Stimulated activated naive CD8-positive, alpha-beta T cell treated with anti-CD3 and anti-CD28 coated beads, Interleukin-15, Interleukin-2, amounts not matched to agents 100 U/mL and 50 U/mL, for 24 hours (primary cell): ENCODE data around the gene NRSN2.
"Not testable (repeated sequence)": the region's sequence is repeated elsewhere in the genome, so short reads cannot be mapped to it uniquely, and the experiment has no call there.

Experiments
- ATAC-seq: fragments of 150-1000 bp; cut with Tn5 transposase; one replicate; pipeline ENCODE4 v1.10.0; 2021
- DNase-seq: peaks from one replicate; pipeline ENCODE4 v3.0.0; 2021

Gene NRSN2

GRCh38 chr20:375265-375889, 28.5 kb downstream of the NRSN2 start:
- DNase-seq (no peak), ATAC-seq (no peak)

DNA sequence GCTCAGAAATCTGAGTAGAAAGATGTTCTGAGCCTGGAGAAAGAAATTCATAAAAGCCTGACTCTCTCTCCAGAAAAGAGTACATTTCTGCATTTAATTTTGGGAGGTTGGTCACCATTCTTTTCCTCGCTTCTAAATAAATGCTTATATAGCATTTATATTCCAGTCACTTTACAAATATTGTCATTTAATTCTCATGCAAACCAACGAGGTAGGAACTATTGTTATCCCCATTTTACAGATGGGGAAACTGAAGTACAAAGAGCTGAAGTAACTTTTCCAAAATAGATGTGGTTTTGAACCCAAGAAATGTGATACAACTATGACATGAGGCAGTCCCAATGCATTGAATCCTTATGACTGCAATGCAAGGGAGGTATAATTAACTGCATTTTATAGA, 29.2 kb downstream of the NRSN2 start:
- ATAC-seq: no peak
- no peak for DNase-seq

- no peak for DNase-seq
These were observed 29.8 kb downstream of the NRSN2 start for GRCh38 chr20:376750-377149.

DNA sequence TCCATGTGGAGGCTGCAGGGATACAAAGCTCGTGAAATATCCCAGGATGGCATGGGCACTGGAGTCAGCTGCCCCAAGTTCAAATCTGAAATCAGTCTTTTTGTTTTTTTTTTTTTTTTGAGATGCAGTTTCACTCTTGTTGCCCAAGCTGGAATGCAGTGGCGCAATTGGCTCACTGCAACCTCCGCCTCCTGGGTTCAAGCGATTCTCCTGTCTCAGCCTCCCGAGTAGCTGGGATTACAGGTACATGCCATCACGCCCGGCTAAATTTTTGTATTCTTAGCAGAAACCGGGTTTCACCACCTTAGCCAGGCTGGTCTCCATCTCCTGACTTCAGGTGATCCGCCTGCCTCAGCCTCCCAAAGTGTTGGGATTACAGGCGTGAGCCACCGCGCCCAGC, 30.7 kb downstream of the NRSN2 start:
- not testable (repeated sequence) for DNase-seq, ATAC-seq

More at GRCh38 chr20:376750-377149, 29.8 kb downstream of the NRSN2 start:
- no peak for ATAC-seq

DNA sequence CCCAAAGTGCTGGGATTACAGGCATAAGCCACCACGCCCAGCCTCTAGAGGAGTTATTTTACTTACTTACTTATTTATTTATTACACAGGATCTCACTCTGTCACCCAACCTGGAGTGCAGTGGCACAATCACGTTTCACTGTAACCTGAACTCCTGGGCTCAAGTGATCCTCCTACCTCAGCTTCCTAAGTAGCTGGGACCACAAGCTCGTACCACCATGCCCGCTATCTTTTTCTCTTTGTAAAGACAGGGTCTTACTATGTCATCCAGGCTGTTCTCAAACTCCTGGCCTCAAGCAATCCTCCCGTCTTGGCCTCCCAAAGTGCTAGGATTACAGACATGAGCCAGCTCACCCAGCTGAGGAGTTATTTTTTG, 32.0 kb downstream of the NRSN2 start:
- ATAC-seq (no peak), DNase-seq (no peak)

- ATAC-seq: peak; percentile 68
- peak; percentile 80 for DNase-seq
These were observed 34.1 kb downstream of the NRSN2 start for GRCh38 chr20:380763-381580.

DNA sequence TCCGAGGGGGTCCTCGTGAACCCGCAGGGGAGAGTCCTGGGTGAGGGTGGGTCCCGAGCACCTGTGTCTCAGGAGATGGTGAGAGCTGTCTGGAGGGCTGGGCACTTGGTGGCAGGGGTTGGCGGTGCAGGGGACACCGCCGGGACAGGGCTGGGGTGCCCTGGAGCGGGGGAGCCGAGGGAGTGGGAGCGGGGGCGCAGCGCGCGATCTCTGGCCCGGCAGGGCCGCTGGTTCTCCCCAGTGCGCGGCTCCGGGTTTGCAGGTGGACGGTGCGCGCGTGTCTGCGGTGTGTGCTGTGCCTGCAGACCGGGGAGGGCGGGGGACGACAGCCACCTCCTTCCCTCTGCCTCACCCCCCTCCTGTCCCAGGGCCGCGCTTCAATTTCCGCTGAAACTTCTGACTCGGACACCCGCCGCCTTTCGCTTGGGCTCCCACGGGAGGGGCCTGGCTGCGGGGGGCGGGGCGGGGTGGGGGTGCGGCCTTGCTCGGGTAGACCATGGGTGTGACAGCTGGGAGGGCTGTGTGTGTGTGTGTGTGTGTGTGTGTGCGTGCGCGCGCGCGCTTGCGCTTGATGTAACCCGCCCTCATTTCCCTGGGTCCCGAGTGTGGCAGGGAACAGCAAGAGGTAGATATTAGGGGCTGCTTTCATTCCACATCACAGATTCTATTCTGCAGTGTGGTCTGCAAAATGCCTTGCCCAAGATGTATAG, 34.8 kb downstream of the NRSN2 start:
- peak; percentile 81 for DNase-seq
- ATAC-seq: peak; percentile 73

- ATAC-seq: peak; percentile 1
These were observed 35.6 kb downstream of the NRSN2 start for GRCh38 chr20:382291-383115.

DNA sequence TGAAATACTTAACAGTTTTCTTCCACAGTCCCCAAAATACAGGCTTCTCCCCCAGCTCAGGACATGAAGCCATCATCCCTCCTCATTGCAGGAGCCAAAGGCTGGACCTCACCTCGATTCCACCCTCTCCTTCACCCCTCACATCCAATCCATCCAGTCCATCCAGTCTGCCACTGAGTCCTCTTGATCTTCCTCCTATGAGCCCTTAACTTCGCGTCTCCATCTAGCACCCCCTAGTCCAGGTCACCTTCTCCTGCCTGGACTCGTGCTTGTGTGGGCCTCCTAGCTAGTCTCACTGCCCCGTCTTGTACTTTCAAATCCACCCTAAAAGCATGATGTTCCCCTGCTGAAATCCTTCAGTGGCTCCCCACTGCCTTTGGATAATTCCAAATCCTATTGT, 37.0 kb downstream of the NRSN2 start:
- no peak for DNase-seq

More at GRCh38 chr20:382291-383115, 35.6 kb downstream of the NRSN2 start:
- no peak for DNase-seq

DNA sequence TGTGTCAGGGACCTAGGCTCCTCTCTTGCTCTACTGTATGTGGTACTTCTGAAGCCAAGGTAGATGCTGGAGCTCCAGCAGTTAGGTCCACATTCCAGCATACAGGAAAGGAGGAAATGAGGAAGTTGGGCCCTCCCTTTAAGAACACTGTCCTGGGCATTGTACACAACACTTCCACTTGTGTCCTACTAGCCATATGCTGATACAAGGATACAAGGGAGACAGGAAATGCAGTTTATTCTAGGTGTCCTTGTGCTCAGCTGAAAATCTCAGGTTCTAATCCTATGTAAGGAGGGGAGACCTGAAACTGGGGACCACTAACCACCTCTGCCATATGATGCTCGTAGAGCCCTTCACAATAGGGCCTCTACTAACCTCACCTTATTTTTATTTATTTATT, 37.8 kb downstream of the NRSN2 start:
- DNase-seq (no peak), ATAC-seq (no peak)

More for the DNA sequence above, 37.0 kb downstream of the NRSN2 start:
- no peak for ATAC-seq

- ATAC-seq: no peak
These were observed 38.5 kb downstream of the NRSN2 start for GRCh38 chr20:385448-385847.

DNA sequence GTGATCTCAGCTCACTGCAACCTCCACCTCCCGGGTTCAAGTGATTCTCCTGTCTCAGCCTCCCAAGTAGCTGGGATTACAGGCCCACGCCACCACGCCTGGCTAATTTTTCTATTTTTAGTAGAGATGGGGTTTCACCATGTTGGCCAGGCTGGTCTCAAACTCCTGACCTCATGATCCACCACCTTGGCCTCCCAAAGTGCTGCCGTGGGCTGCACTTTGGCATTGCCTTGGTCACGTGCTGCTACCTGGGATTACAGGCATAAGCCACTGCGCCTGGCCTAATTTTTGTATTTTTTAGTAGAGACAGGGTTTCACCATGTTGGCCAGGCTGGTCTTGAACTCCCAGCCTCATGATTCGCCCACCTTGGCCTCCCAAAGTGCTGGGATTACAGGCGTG, 39.7 kb downstream of the NRSN2 start:
- not testable (repeated sequence) for ATAC-seq, DNase-seq

More at GRCh38 chr20:385448-385847, 38.5 kb downstream of the NRSN2 start:
- DNase-seq: no peak

DNA sequence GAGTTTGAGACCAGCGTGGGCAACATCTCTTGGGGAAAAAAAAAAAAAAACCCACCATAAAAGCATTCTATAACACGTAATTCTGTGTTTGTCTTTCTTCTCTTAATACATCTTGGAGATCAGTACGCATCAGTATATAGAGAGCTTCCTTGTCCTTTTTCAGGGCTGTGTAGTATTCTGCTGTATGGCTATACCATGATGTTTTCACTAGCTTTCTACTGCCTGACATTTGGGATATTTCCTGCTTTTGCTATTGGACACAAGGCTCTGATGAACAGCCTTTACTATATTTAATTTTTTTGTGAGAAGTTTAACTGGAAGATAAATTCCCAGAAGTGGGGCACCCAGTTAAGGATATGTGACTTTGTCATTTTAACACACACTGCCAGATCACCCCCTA, 40.6 kb downstream of the NRSN2 start:
- ATAC-seq: no peak
- DNase-seq: no peak

DNA sequence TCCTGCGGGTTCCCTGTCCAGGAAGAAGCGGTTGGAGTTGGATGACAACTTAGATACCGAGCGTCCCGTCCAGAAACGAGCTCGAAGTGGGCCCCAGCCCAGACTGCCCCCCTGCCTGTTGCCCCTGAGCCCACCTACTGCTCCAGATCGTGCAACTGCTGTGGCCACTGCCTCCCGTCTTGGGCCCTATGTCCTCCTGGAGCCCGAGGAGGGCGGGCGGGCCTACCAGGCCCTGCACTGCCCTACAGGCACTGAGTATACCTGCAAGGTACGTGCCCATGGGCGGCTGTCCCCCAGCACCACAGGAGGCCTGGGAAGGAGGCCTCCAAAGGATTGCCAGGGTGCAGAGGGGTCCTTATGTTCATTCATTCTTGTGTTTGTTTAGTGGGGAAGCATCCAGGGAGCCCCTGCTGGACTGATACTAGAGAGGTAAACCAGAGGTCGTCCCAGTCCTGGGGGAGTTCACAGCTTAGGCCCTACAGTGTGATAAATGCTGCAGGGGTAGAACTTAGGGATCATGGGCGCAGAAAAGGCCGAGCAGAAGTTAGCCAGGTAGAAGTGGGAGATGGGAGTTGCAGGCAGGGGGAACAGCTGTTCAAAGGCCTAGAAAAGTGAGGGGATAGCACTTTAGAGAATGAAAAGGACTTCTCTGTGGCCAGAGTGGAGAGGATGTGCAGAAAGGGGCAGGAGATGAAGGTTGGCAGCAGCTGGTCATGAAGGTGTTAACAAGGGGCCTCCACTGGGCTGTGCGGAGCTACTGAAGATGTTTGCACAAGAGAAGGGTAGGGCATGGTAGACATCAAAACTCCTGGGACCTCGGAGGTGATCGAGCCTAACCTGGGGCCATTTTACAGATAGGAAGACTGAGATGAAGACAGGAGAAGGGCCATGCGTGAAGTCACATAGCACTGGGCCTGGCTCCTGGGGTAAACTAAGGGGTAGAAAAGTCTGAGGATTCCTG, 41.4 kb downstream of the NRSN2 start:
- DNase-seq: no peak
- ATAC-seq: no peak

GRCh38 chr20:389220-389619, 42.3 kb downstream of the NRSN2 start:
- DNase-seq (no peak), ATAC-seq (no peak)

GRCh38 chr20:391041-391711, 44.3 kb downstream of the NRSN2 start:
- no peak for DNase-seq
- no peak for ATAC-seq

GRCh38 chr20:393296-393695, 46.4 kb downstream of the NRSN2 start:
- not testable (repeated sequence) for ATAC-seq, DNase-seq

GRCh38 chr20:396252-396618, 49.3 kb downstream of the NRSN2 start:
- ATAC-seq: no peak
- no peak for DNase-seq

DNA sequence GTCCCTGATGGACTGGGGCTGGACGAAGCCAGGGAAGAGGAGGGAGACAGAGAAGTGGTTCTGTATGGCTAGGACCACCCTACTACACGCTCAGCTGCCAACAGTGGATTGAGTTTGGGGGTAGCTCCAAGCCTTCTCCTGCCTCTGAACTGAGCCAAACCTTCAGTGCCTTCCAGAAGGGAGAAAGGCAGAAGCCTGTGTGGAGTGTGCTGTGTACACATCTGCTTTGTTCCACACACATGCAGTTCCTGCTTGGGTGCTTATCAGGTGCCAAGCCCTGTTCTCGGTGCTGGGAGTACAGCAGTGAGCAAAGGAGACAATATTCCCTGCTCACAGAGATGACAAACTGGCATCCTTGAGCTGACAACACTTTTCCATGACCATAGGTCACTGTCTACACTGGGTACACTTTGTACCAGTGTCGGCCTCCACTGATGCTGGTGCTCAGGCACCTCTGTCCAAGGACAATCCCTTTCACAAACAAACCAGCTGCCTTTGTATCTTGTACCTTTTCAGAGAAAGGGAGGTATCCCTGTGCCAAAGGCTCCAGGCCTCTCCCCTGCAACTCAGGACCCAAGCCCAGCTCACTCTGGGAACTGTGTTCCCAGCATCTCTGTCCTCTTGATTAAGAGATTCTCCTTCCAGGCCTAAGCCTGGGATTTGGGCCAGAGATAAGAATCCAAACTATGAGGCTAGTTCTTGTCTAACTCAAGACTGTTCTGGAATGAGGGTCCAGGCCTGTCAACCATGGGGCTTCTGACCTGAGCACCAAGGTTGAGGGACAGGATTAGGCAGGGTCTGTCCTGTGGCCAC, 49.9 kb downstream of the NRSN2 start:
- no peak for ATAC-seq
- DNase-seq: no peak
